Measurements from ENCODE around the gene SCTR.

The SCTR gene

GRCh38 chr2:119417908-119418307 is 106.4 kb downstream of the SCTR start:
- no peak overlapping the region for H3K4me2 ChIP-seq (ENCODE audit: low read depth, low read length)
- H3K9me2 ChIP-seq (replicated peaks; ENCODE audit: insufficient read depth, low read length): no peaks in the 10 kb centered on the region
- no peaks in the 10 kb centered on the region for H3K27me3 ChIP-seq (replicated peaks; ENCODE audit: insufficient read depth, low read length)
- no peaks in the 10 kb centered on the region for H3K36me3 ChIP-seq (replicated peaks; ENCODE audit: insufficient read depth, low read length)
- H2AFZ ChIP-seq (ENCODE audit: low read length): no peak overlapping the region
- H3F3A ChIP-seq (ENCODE audit: insufficient read depth, low read length): no peaks in the 10 kb centered on the region
- H3K4me3 ChIP-seq (ENCODE audit: low read length): no peak overlapping the region
- H3K79me2 ChIP-seq (ENCODE audit: low read length): no peaks in the 10 kb centered on the region
- TF ChIP-seq EZH2 (optimal IDR thresholded peaks at IDR 0.05; ENCODE audit: low read depth, low read length) (no peak), EZH2phosphoT487 (IDR thresholded peaks at IDR 0.05; ENCODE audit: low read length) (no peak), CTCF (IDR thresholded peaks at IDR 0.05; ENCODE audit: low read length) (no peak)
- 0 out of 2 replicates have a peak, but pooled peaks cover 6% of the 10 kb centered on the region for H3K4me1 ChIP-seq (ENCODE audit: low read length)
- H4K20me1 ChIP-seq (ENCODE audit: insufficient read depth, low read length): no peaks in the 10 kb centered on the region
- H3K9me3 ChIP-seq (replicated peaks; ENCODE audit: insufficient read depth, low read length): no peaks in the 10 kb centered on the region
- H3K27ac ChIP-seq (ENCODE audit: low read length): no peak overlapping the region
- no peak for DNase-seq
- H3K9ac ChIP-seq (ENCODE audit: low read length): no peak overlapping the region

GRCh38 chr2:119416299-119416923 is 107.9 kb downstream of the SCTR start:
- Histone ChIP-seq H3K4me2 (ENCODE audit: low read depth, low read length) (no peak overlapping the region), H3K27ac (ENCODE audit: low read length) (no peak overlapping the region), H3K9me3 (replicated peaks; ENCODE audit: insufficient read depth, low read length) (no peaks in the 10 kb centered on the region), H2AFZ (ENCODE audit: low read length) (no peak overlapping the region), H3F3A (ENCODE audit: insufficient read depth, low read length) (no peaks in the 10 kb centered on the region), H3K9ac (ENCODE audit: low read length) (no peak overlapping the region), H3K4me1 (ENCODE audit: low read length) (0 out of 2 replicates have a peak, but pooled peaks cover 6% of the 10 kb centered on the region), H3K4me3 (ENCODE audit: low read length) (no peak overlapping the region), H3K9me2 (replicated peaks; ENCODE audit: insufficient read depth, low read length) (no peaks in the 10 kb centered on the region), H3K36me3 (replicated peaks; ENCODE audit: insufficient read depth, low read length) (no peaks in the 10 kb centered on the region), H4K20me1 (ENCODE audit: insufficient read depth, low read length) (no peaks in the 10 kb centered on the region), H3K79me2 (ENCODE audit: low read length) (no peaks in the 10 kb centered on the region), H3K27me3 (replicated peaks; ENCODE audit: insufficient read depth, low read length) (no peaks in the 10 kb centered on the region)
- DNase-seq: no peak
- TF ChIP-seq EZH2phosphoT487 (IDR thresholded peaks at IDR 0.05; ENCODE audit: low read length): no peak
- no peak for TF ChIP-seq CTCF (IDR thresholded peaks at IDR 0.05; ENCODE audit: low read length)
- no peak for TF ChIP-seq EZH2 (optimal IDR thresholded peaks at IDR 0.05; ENCODE audit: low read depth, low read length)

GRCh38 chr2:119415630-119416029 is 108.7 kb downstream of the SCTR start:
- Histone ChIP-seq H3K36me3 (replicated peaks; ENCODE audit: insufficient read depth, low read length) (no peaks in the 10 kb centered on the region), H3K27ac (ENCODE audit: low read length) (no peak overlapping the region)

More at GRCh38 chr2:119415630-119416029, 108.7 kb downstream of the SCTR start:
- H3K4me2 ChIP-seq (ENCODE audit: low read depth, low read length): no peak overlapping the region
- H3F3A ChIP-seq (ENCODE audit: insufficient read depth, low read length): no peaks in the 10 kb centered on the region
- no peak for TF ChIP-seq EZH2phosphoT487 (IDR thresholded peaks at IDR 0.05; ENCODE audit: low read length)
- TF ChIP-seq EZH2 (optimal IDR thresholded peaks at IDR 0.05; ENCODE audit: low read depth, low read length): no peak
- TF ChIP-seq CTCF (IDR thresholded peaks at IDR 0.05; ENCODE audit: low read length): no peak
- H3K27me3 ChIP-seq (replicated peaks; ENCODE audit: insufficient read depth, low read length): no peaks in the 10 kb centered on the region
- no peaks in the 10 kb centered on the region for H3K9me2 ChIP-seq (replicated peaks; ENCODE audit: insufficient read depth, low read length)
- no peak overlapping the region for H3K9ac ChIP-seq (ENCODE audit: low read length)
- H3K4me1 ChIP-seq (ENCODE audit: low read length): 0 out of 2 replicates have a peak, but pooled peaks cover 6% of the 10 kb centered on the region
- no peaks in the 10 kb centered on the region for H4K20me1 ChIP-seq (ENCODE audit: insufficient read depth, low read length)
- no peaks in the 10 kb centered on the region for H3K79me2 ChIP-seq (ENCODE audit: low read length)
- no peak overlapping the region for H2AFZ ChIP-seq (ENCODE audit: low read length)
- no peak for DNase-seq
- H3K9me3 ChIP-seq (replicated peaks; ENCODE audit: insufficient read depth, low read length): no peaks in the 10 kb centered on the region
- no peak overlapping the region for H3K4me3 ChIP-seq (ENCODE audit: low read length)
